IPS-18a (cell line): ENCODE data around the gene NCOA6.
A peak's percentile ranks its signal among the peaks of the same experiment; 100 is the strongest.
"Not testable (repeated sequence)": the region's sequence is repeated elsewhere in the genome, so short reads cannot be mapped to it uniquely, and the experiment has no call there.

ENCODE experiments used
- H3K27ac ChIP-seq: one replicate; pipeline ENCODE4 v1.5.1; 2013; ENCODE audit warnings: low read length
- H3K27me3 ChIP-seq: one replicate; pipeline ENCODE4 v1.6.1; 2013; ENCODE audit warnings: mild to moderate bottlenecking, low read length; ENCODE audit not compliant: control insufficient read depth, insufficient read depth
- H3K36me3 ChIP-seq: one replicate; pipeline ENCODE4 v1.6.1; 2013; ENCODE audit warnings: low read depth, low read length; ENCODE audit not compliant: control insufficient read depth
- H3K4me1 ChIP-seq: one replicate; pipeline ENCODE4 v1.6.1; 2013; ENCODE audit warnings: low read depth, low read length; ENCODE audit not compliant: control insufficient read depth
- H3K4me3 ChIP-seq: one replicate; pipeline ENCODE4 v1.5.1; 2013; ENCODE audit warnings: low read length
- H3K9ac ChIP-seq: one replicate; pipeline ENCODE4 v1.6.1; 2013; ENCODE audit warnings: mild to moderate bottlenecking, low read length, moderate library complexity
- H3K9me3 ChIP-seq: one replicate; pipeline ENCODE4 v1.6.1; 2013; ENCODE audit warnings: low read depth, low read length; ENCODE audit not compliant: control insufficient read depth

NCOA6 gene

DNA sequence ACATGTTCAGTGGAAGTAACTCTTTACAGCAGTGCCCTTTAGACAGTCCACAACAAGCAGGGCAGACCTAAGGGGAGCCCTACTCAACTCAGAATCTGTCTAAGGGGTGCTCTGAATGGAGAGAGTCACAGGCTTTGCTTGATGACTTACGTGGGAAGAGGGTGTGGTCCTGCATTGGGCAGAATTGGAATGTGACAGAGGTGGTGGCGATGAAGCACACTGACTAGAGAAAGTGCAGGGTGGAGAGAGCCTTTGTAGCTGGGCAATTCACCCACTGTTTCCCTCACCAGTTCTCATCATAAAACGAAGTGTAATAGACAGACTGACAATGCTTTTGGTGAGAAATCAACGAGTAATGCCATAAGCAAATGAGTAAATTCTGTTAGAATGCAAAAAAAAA, 110.1 kb downstream of the NCOA6 start:
- Histone ChIP-seq H3K9me3 (no peaks in the 10 kb centered on the region), H3K27me3 (peaks cover 22% of the 10 kb centered on the region), H3K4me1 (no peaks in the 10 kb centered on the region), H3K9ac (no peak overlapping the region), H3K4me3 (no peak overlapping the region), H3K27ac (no peak overlapping the region), H3K36me3 (no peaks in the 10 kb centered on the region)

DNA sequence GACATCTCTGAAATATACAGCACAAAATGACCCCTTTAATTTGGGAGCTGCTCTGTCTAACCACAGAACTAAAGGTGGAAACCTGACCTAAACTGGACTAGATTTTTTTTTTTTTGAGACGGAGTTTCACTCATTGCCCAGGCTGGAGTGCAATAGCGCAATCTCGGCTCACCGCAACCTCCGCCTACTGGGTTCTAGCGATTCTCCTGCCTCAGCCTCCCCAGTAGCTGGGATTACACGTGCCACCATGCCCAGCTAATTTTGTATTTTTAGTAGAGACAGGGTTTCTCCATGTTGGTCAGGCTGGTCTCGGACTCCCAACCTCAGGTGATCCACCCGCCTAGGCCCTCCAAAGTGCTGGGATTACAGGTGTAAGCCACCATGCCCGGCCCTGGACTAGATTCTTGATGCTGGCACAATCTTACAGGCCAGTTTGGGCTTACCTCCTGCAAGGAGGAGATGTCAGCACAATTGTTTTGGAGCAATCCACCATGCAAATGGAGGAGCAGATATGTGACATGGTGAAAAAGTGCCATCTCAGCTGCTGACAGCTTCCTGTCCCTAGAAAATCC, 111.4 kb downstream of the NCOA6 start:
- H3K4me3 ChIP-seq, H3K4me1 ChIP-seq, H3K9me3 ChIP-seq, H3K27ac ChIP-seq, H3K9ac ChIP-seq, H3K36me3 ChIP-seq: not testable (repeated sequence)
- peaks cover 31% of the 10 kb centered on the region for H3K27me3 ChIP-seq

DNA sequence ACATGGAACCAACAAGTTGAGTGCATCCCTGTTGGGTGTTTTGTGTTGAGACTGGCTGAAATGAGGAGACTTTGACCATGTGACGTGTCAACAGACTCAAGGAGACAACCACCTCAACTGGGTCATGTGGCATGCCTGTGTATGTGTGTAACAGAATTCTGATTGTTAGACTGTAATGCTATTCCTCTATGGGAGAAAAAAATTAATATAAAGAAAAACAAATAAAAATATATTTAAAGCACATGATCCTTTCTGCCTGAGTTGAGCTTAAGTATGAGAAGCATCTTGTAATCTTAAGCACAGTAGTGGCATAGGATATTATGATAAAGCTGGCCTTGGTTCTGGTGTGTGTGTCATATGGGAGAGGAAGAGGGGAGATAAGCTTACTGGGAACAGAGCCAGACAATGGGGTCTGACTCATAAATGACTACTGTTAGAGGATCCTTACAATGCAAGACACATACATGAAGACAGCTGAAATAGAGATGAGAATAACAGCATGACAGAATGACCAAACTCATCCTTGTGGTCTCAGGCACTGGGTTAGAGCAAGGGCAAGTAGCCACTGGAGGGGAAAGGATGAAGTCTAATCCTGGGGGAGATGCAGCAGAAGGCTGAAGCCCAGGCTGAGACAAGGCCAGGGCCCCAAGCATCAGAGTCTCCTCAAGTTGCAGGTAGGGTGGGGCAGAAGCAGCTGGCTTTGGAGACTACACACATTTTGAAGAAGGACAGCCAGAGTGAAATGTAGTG, 112.1 kb downstream of the NCOA6 start:
- Histone ChIP-seq H3K9ac (no peak overlapping the region), H3K27me3 (peaks cover 36% of the 10 kb centered on the region), H3K36me3 (no peaks in the 10 kb centered on the region), H3K9me3 (no peaks in the 10 kb centered on the region), H3K4me3 (no peak overlapping the region), H3K27ac (no peak overlapping the region), H3K4me1 (no peaks in the 10 kb centered on the region)

DNA sequence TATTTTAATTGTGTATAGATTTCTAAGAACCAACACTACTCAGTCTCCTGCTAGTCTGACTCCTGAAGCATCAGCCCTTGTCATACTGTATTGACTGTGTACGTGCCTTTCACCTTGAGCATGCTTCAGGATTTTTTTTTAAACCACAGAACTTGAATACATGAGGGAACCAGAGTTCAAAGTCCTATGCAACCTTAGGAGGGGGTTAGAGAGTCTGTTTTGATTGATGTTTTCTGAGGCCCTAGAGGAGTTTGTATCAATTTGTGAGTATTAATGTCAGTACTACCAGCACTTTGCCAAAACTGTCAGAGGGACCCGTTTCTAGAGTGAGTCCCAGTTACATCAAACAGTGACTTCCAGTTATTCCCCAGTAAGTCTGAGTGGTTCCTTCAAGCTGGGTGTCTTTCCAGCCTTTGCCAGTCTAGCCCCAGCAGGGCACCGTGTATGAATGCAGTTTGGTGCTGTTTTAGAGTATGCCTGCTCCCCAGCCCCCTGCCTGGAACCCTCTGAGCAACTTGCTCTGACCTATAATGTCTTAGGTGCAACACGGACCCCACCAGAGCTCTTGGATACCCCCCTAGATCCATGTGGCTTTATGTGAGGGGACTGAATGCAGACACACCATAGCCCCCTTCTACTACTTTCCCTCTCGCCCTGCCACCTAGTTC, 112.8 kb downstream of the NCOA6 start:
- no peaks in the 10 kb centered on the region for H3K4me1 ChIP-seq
- no peak overlapping the region for H3K9ac ChIP-seq
- peaks cover 43% of the 10 kb centered on the region for H3K27me3 ChIP-seq
- no peak overlapping the region for H3K27ac ChIP-seq
- no peaks in the 10 kb centered on the region for H3K9me3 ChIP-seq
- no peak overlapping the region for H3K4me3 ChIP-seq
- no peaks in the 10 kb centered on the region for H3K36me3 ChIP-seq

DNA sequence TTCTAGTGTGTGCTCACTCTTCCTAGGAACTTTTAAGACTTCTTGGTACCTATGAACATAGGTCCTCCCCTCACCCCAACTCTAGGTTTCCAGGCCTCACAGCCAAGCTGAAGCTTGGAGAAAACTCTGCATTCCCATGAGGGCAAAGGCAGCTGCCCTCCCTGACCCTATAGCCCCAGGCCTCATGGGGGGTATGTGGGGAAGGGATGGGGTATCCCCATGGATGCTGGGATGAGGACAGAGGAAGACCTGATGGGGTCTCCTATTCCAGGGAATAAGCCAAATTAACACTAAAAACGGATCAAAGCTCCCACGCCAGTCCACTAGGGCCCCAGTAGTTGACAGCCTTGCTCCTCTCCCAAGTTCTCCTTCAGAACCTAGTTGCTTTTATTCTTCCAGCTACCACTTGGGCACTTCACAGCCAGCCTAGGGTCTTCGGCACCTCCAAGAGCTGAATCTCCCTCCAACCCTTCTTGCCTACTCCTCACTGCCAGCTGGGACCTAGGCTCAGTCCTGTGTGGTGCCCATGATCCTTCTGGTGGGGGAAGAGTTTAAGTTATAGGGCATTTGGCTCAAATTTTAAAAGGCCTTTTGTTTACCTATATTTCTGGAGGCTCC, 113.5 kb downstream of the NCOA6 start:
- Histone ChIP-seq H3K4me1 (no peaks in the 10 kb centered on the region), H3K36me3 (no peaks in the 10 kb centered on the region), H3K27me3 (peaks cover 49% of the 10 kb centered on the region), H3K4me3 (no peak overlapping the region), H3K27ac (no peak overlapping the region), H3K9ac (no peak overlapping the region), H3K9me3 (no peaks in the 10 kb centered on the region)

DNA sequence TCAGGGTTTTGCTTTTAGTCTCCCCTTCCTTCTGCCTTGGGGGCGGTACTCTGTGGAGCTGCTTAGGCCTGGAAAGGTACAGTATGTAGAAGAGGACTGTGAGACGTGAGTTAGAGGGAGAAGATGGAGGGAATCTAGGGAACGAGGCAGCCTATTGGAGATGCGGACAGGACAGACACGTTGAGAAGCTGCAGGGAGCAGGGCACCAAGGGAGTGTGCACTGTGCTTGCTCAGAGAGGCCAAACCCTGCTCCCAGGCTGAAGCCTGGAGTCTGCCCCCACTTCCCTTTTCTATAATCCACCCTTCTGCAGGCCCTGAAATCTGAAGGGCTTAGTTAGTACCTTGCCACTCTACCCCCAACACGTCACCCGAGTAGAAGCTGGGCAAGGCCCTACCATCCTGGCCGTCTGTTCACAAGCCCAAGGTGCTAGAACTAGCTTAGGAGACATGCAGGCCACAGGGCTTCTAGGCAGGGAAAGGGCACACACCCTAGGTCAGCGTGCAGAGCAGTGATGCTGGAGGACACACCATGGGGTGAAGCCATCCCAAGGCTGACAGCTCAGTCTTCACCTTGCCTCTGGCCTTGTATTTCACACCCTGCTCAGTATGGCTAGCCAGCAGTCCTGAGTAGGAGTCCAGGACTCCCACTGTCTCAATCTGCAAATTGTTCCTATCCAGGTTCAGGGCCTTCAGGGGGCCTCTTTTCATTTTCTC, 114.4 kb downstream of the NCOA6 start:
- Histone ChIP-seq H3K36me3 (no peaks in the 10 kb centered on the region), H3K27ac (no peak overlapping the region), H3K4me1 (no peaks in the 10 kb centered on the region), H3K9ac (no peak overlapping the region), H3K9me3 (no peaks in the 10 kb centered on the region), H3K4me3 (no peak overlapping the region), H3K27me3 (peaks cover 49% of the 10 kb centered on the region)

DNA sequence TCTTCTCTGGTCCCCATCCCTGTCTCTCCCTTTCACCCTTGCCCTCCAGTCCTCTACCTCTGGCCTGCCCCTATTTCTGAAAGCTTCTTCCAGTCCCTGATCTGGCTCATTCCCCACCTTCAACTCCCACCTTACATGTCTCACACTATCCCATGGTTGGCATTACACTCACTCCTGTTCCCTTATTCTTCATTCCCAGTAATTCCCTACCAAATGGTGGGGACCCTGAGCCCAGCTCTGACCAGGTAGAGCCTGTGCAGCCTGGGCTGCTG, 114.9 kb downstream of the NCOA6 start:
- Histone ChIP-seq H3K36me3 (no peaks in the 10 kb centered on the region), H3K4me3 (peak overlapping the region; percentile 73), H3K9ac (no peak overlapping the region), H3K27me3 (peaks cover 49% of the 10 kb centered on the region), H3K27ac (no peak overlapping the region), H3K9me3 (no peaks in the 10 kb centered on the region), H3K4me1 (no peaks in the 10 kb centered on the region)

DNA sequence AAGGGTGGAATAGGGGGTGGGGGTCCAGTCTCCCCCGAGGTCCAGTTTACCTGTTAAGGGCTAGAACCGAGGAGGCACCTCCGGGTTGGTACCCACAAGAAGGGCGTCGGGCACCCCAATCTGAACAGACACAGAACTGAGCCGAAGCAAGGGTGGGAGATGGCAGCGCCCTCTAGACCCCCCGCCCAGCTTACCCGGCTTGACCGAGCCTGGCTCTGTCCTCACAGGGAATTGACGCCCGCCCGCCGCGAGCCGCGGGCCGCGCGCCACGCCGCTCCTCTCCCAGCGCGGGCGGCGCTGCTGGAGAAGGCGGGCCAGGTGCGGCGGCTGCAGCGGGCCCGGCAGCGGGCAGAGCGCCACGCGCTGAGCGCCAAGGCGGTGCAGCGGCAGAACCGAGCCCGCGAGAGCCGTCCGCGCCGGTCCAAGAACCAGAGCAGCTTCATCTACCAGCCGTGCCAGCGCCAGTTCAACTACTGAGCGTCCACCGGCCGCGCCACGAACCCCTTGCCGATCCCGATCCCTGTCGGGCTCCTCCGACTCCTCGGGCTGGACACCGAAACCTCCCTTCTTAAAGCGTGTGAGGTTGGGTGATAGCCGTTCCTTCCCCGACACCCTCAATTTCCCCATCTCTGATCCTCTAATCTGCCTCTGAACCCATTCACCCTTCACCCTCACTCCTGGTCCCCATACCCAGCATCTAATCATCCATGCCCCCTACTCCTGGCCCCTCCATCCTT, 115.5 kb downstream of the NCOA6 start:
- no peak overlapping the region for H3K9ac ChIP-seq
- peaks cover 4% of the 10 kb centered on the region for H3K4me1 ChIP-seq
- no peaks in the 10 kb centered on the region for H3K9me3 ChIP-seq
- H3K27ac ChIP-seq: no peak overlapping the region
- no peaks in the 10 kb centered on the region for H3K36me3 ChIP-seq
- peaks cover 49% of the 10 kb centered on the region for H3K27me3 ChIP-seq
- H3K4me3 ChIP-seq: peak overlapping the region; percentile 73

DNA sequence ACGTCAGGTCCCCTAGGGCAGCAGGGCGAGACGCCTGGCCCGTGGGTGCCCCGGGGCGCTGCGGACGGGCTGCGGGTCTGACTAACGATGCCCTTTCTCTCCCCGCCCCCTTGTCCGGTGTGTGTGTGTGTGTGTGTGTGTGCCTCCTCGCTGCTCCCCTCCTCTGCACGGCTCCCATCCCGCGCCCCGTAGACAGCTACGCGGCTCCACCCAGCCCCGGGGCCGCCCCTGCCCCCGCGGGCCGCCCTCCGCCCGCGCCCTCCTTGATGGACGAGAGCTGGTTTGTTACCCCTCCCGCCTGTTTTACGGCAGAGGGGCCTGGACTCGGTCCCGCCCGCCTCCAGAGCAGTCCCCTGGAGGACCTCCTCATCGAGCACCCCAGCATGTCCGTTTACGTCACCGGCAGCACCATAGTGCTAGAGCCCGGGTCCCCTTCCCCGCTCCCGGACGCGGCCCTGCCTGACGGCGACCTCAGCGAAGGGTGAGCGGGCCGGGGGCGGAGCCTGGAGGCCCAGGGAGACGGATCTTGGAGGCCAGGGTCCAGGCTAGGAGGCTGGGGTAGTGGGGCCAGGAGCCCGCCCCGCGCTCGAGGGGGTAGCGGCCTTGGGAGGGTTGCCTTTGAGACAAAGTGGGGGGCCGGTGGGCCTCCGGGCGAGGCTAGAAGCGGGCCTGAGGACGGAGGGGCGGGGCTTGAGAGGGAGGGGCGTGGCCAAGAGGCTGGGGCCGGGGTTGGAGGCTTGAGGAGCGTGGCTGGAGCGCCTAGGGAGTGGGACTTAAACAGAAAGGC, 116.2 kb downstream of the NCOA6 start:
- H3K9me3 ChIP-seq: no peaks in the 10 kb centered on the region
- peaks cover 7% of the 10 kb centered on the region for H3K4me1 ChIP-seq
- peaks cover 49% of the 10 kb centered on the region for H3K27me3 ChIP-seq
- H3K27ac ChIP-seq: no peak overlapping the region
- H3K4me3 ChIP-seq: peak overlapping the region; percentile 73
- no peaks in the 10 kb centered on the region for H3K36me3 ChIP-seq
- peak overlapping the region; percentile 27 for H3K9ac ChIP-seq

DNA sequence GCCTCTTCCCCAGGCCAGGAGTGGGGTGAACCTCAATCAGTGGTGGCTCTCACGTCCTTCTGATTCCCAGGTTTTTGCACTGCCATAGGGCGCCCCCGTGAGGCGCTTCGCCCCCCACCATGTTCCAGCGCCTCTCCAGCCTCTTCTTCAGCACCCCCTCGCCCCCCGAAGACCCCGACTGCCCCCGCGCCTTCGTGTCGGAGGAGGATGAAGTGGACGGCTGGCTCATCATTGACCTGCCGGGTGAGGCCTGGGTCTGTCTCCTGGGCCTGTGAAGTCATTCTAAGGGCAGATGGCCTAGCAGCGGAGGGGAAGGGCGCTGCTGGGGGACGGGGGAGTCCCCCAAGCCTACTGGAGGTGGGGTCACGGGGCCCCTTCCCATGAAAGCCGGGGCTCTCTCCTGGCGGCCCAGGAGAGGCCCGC, 116.8 kb downstream of the NCOA6 start:
- Histone ChIP-seq H3K36me3 (no peaks in the 10 kb centered on the region), H3K9ac (peak overlapping the region; percentile 24), H3K27ac (no peak overlapping the region), H3K27me3 (peaks cover 52% of the 10 kb centered on the region), H3K4me3 (peak overlapping the region; percentile 73), H3K9me3 (no peaks in the 10 kb centered on the region), H3K4me1 (peaks cover 7% of the 10 kb centered on the region)
